C4-2B (cell line): ENCODE measurements around the gene ATP2B3.

Source experiments
- CTCF ChIP-seq: fragments of 450-650 bp; conservative IDR thresholded peaks from 2 replicates; pipeline ENCODE4 v1.5.1; 2017; ENCODE audit warnings: mild to moderate bottlenecking
- ZFX ChIP-seq: fragments of 450-650 bp; IDR thresholded peaks from 2 replicates; pipeline ENCODE4 v1.6.1; 2017

- TF ChIP-seq CTCF (no peak), ZFX (no peak)
Measured at GRCh38 chrX:153476666-153477363, 40.6 kb upstream of the ATP2B3 start.
